GM19238 (cell line): ENCODE results near the gene LEKR1.

ENCODE experiments used
- DNase-seq: peaks from one replicate; pipeline ENCODE4 v3.0.0; 2011; ENCODE audit warnings: low spot score; ENCODE audit not compliant: insufficient read length

The LEKR1 gene

DNA sequence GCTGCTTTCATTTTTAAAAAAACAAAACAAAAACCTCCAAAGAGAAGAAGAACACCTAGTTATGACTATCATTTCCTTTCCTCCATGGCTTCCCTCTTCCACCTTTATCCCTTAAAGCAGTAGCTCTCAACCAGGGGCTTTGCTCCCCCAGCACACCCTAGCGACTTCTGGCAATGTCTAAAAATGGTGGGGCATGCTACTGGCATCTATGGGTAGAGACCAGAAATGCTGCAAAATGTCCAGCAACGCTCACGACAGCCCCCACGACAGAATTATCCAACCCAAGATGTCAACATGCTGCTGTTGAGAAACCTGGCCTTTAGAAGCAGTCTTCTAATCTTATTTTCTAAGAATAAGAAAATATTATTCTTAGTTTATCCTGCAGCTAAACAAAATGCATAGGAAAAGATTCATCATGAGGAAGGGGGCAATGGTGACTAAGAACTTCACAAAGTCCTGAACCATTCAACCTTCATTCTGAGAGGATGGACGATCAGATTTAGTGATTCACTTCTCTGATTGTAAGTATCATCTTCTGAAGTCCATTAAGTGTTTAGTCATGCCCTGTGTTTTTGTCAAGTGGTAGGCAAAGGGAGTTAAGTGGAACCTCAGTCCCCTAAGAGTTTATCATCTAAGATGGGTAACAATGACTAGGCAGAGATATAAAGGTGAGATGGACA lies 252.1 kb downstream of the LEKR1 start:
- DNase-seq: no peak

DNA sequence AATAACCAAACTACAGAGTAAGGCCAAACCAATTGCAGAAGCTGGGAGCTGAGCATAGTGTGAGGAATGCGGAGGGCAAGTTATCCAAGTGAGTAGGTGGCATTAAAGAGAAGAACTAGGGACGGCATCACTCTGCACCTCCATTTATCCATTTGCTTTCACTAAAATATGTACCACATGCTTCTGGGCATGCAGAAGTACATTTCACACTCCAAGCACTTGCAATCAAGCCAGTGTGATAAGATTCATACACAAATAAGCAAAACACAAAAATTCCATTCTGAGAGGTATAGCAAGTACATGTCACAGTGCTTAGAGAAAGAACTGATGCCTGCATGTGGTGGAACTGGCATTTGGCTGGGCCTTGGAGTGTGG lies 252.6 kb downstream of the LEKR1 start:
- no peak for DNase-seq

DNA sequence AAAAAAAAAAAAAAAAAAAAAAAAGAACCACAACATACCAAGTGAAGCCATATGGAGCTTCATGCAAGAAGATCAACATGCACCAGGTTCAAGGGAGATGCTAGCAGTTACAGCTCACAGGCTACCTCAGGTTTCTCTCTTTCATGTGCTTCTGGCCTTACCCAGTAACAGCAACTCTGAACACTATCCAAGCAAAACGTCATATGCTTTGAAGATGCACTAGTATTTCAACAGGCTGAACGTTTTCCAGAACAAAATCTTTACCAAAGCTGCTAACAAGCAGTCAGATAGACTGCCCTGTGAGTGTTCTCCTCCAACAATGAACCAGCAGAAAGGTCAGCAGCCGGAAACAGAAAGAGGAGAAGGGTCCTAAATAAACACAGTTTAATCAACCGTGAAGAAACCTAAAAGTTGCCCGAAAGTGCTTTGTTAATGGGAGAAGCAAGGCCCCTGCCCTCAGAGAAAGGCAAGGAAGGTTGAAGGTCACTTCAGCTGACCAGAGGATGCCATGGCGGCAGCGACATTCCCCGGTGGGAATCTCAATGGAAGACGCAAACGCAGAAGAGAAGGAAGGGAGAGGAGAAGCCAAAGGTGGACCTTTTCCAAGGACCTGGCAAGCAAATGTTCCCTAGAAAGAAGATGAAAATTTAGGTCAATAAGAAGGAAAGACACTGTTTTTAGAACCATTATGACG lies 253.7 kb downstream of the LEKR1 start:
- no peak for DNase-seq

DNA sequence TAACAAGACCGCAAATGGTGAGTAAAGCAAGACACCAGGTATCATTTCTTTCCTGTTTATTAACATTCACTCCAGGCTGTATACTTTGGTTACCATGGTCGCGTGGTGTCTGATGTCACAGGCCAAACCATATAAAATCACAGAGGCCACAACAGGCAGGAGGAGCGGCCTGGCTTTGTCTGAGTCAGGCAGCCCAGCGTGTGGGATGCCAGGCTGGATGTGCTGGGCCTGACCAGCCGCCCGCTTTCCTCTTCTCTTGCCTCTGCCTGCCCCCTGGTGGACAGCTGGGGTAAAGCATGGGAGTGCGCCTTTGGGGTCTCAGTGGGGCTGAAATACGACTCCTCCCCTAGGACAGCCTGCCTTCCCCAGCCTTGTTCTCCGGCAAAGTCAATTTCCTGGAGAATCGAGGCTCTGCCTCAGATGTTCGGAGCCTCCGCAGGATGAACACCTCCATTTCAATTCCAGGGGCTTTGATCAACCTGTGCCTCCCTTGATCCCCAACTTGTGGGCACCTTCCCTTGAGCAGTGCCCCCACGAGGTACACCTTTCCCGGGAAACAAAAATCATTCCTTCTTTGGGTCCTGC lies 255.6 kb downstream of the LEKR1 start:
- peak; percentile 64 for DNase-seq

DNA sequence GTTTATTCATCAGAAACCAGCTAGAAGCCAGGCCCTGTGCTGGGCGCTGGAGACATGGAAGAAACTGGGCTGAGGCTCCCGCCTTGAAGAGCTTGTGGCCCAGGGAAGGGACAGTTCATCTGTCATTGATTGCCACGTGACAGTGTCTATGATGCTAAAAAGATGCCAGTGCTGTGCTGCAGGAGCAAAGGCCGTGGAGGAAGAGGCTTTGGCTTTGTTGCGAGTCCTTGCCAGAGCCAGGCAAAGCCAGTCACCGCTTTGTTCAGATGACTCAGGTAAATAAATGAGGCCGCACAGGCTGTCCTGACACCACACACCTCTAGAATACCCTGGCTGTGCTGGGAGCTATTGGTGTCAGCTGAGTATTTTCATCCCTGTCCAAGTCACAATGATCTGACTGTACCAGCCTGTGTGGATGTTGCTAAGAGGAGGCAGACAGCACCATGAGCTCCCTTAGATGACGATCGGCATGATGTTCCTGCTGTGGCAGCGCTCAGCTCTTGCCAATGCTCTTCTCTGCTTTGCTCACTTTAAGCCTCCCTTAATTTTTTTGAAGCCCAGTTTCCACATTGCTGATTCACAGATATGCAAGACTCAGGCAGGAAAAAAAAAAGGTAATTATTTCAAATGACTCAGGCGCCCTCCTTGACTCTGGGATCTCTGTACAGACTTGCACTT lies 256.3 kb downstream of the LEKR1 start:
- DNase-seq: no peak

DNA sequence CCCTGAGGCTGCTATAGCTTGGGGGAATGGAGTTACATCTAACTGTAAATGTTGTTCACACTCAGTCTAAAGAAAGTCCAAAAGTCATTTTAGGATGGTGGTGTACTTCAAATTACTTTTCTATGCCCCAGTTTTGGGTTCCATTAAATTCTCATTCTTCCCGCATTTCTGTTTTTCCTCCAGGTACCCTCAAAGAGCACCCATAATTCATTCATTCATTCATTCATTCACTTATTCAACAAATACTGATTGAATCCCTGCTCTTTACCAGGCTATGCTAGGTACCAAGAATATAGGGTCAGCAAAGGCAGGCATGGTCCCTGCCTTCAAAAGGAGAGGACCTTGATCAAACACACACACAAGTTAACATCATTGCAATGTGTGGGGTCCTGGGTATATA lies 257.7 kb downstream of the LEKR1 start:
- no peak for DNase-seq

DNA sequence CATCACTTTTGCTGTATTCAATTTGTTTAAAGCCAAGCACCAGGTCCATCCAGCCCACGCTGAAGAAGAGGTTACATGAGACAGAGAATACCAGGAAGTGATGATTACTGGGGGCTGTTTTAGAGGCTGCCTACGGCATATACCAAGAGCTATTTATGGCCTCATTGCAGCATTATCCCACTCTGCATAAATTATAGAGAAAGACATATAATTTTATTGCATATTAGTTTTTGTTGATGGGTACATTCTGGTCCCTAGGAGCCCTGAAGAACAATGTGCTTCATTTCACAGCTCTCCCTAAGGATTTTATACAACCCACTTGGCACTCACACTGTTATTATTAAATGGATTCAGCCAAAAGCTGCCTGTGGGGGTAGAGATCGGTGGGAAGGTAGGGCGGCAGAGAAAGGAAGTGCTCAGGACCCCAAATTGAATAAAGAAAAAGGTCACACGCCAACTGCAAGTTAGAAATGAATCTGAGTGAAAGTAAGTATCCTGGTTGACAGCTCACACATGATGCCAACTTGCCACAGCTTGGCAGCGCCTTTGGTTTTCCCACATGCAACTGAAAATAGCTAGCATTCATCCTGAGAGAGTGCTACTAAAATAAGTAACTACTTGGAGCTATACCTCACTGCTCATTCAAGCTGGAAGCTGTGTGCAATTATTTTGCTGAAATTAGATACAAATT lies 260.1 kb downstream of the LEKR1 start:
- DNase-seq: no peak

DNA sequence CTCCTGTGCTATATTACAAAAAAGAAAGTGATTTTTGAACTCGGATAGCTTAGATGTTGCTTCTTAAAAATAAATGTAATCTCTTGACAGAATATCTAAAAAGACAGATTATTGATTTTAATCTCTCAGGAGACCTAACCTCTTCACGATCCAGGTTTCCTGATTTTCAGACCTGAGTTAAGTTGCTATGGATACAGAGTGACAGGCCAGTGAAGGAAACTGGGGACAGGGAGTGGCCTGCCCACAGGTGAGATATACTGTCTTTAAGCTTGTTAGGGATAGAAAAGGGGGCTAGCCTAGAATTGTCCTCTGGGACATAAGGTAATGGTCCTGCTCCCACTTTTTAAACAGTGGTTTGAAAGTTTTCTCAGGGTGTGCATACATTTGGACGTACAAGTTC lies 260.6 kb downstream of the LEKR1 start:
- DNase-seq: no peak

DNA sequence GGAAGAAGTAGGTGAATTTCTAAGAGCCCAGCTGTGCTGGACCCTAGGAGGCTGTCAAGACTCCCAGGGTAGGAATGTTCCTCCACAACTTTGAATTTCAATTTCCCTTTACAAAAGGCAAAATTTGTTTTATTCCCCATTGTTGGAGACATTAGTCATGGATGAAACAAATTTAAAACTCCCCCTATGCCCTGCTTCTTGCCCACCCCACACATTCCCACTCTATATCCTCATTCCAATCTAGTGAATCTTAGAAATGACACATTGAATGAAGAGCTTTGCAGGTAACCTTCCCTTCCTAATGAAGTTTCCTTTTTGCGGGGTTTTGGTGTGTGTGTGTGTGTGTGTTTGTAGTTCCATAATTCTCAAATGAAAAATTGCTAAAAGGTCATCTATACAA lies 261.2 kb downstream of the LEKR1 start:
- no peak for DNase-seq

DNA sequence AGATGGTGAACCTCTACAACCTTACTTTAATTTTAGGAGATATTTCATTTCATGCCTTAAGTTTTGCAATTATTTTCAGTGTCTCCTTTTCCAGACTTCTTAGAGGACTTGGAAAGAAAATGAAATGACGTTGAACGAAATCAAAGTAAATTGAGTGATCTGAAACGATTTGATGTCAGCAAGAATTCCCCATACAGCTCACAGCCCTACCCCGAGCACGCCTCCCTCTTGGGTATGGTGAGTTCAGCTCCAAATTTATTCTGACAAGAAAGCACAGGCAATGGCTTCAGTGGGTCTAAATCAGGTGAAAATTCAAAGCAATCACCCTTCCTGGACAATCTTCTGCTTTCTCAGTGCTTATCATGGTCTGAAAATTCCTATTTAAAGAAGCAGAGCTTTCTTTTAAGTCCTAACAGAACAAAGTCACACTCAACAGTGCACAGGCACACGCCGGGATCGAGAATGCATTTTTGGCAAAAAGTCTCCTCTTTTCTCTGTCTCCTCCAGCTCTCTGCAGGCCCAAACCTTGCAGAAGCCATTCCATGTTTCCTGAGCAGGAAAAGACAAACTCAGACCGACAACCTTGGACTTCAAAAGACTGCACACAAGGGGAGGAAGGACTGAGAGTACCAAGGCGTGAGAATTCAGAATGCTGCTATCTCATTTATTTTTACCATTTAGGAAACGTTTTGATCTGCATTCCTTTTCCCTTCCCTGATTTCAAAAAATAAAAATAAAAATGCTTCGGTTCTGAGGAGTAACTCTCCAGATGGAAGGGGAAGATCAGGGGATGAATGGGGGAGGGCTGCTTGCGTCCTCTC lies 261.8 kb downstream of the LEKR1 start:
- no peak for DNase-seq

DNA sequence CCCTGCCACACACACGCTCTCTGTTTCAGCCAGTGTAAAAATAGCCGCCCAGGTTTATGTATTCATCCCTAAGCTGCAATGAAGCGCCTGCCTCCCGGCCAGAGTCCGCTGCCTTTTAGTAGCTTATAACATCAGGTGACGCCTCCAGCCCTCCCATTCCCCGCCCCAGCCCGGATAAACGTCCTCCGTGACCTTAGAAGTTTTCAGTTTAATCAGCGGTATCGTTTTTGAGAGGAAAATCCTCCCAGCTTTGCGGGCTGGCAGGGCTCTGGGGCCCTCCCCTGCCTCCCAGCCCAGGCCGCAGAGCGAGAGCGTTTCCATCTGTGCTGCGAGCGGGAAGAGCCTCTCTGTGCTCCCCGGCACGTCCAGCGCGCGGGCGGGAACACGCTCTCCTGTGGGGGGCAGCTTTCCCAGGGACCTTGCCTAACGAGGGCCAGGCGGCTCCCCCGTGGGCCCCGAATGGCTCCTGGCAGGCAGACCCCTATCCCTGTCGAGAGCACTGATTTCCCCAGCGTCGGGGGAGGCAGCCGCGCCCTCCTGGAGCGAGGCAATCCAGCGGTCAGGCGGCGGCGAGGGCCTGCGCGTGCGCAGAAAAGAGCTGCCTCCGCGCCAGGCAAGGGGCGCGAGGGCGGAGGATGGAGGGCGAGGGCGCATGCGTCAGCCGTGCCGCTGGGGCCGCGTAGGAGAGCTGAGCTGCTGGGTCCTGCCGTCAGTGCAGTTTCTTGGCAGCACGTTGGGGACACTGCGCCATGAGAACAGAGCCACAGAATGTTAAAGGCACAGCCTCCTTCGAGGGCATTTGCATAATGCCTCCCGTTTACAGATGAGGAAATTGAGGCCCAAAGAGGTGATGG lies 262.7 kb downstream of the LEKR1 start:
- peak; percentile 89 for DNase-seq

DNA sequence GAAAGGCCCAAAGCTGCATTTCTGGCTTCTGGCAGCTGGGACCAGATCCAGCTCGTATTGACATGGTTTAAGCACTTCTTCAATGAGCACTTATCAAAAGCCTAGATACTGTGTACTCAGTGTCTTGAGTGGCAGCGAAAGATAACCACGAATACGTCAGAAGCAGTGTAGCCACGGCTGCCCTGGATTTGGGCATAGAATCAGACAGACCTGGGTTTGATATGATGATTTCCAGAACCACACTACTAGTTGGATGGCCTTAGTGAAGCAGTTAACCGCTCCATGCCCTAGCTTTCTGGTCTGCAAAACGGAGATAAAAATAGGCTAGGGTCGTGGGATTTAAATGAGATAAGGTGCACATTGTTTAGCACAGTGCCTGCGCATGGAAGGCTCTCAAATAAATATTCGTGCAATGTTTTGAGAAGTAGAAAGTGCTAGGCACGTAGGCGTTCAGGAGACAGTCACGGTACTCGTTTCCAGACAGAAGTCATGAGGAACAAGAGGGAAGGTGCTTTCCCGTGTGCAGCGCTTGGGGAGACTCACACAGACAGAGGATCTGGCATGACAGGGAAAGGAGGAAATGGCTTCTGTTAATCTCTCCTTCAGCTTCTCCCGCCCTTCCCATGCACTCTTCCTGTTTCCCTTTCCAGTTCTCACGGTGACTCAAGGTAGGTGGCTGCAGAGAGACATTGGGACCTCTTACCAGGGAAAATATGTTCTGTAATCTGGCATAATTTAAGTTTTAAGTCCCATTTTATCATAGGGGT lies 263.5 kb downstream of the LEKR1 start:
- DNase-seq: no peak

DNA sequence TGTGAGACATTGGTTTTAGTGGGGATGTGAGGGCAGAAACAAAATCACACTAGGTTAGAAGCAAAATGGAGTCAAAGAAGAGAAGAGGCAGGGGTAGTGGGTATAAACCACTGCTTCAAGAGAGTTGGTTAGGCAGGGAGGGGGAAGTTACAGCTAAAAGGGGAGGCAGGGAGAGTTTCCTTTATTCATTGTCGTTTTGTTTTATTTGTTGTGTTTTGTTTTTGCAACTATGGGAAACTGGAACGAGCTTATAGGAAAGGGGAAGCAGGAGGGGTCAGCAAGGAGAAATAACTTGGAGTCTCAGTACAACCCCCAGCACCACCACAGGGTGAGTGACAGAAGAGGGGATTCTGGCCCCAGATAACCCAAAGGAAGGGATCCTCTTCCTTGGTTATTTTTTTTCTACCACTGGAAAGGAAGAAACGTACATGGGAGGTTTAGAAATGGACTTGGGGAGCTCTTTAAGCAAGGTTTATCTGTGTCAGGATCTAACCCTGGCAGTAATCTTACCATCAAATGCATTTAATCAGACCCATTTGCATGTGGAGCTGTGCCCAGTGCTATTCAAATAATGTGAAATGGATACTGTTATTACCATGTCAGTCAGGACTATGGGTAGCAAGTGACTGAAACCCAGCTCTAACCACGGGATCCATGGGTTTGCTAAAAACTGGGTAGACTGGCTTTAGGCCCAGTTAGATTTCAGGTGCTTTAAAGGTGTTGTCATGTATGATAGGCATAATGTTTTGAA lies 265.1 kb downstream of the LEKR1 start:
- no peak for DNase-seq

DNA sequence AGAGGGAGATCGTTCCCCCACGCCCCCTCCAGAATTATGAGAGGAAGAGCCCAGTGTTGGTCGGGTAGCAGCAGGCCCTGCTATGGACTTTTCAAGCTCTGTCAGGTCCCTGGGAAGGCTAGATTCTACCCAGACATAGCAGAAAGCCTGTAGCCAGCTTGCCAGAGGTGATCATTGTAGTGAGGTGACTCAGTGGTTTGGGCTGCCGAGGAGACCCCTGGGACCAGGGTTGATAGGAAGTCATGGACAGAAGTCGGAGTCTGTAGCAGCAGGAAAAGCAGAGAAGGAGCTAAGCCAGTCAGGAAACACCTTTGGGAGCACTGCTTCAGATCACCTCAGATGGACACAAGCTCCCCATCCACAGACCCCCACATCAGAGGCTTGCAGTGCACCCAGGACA lies 266.1 kb downstream of the LEKR1 start:
- DNase-seq: no peak

DNA sequence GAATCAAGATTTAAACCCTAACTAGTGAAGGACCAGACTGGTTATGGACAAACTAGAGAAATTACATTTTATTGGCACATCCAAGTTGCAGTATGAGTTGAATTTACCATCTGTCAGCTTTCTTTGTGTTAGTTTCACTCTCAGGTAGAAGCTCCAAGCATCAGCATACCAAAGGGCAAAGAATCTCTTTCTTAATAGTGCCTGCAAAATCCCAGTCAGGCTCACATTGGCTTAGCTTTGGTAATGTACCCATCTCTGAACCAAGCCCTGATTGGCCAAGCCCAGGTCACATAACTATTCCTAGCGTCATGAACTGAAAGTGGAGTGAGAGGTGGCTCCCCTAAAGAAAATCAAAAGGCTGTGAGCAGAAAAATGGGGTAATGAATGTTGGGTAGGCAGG lies 266.9 kb downstream of the LEKR1 start:
- no peak for DNase-seq

DNA sequence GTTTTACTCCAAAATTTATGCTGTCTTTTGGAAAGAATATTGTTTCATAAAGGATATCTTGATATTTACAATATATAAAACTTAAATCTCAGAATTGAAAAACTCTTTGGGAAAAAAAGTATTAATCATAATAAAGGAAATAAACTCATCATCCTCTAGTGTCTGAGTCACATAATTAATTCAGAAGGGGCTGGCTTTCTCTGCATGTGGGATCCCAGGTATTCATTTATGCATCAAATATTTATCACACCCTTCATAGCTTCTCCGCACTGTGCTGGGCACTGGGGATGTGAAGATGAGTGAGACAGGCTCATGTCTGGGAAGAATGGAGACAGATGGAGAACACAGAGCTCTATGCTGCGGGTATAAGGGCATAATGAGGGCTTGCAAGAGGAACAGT lies 268.1 kb downstream of the LEKR1 start:
- no peak for DNase-seq

DNA sequence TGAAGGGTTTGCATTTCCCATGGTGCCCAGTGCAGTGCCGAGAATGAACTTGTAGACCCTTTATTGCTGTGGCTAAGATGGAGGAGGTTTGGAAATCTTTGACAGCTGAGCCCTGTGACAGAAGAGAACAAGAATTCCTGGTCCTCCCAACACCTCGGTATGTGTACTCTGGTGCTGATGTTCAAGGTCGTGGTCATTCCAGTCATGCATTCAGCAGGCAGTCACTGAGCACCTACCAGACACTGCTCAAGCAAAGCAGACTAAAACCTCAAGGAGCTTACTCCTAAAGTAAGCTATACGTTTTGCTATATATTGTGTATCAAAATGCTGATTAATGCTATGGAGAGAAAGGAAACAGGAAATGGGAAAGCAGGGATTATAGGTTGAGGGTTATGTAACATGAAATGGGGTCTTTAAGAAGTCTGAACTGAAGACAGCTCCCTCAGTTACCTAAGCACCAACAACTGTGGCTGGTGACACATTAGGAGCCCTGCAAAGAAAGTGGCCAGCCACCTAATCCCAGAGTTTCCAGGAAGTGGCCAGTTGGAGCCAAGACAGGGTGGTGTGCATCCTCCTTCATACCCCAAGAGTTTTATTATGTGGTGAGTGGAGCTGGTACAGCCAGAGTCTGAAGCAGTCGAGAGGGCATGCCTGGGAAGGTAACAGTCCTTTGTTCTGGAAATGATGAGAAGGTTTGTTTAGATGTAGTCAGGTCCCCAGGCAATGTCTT lies 268.8 kb downstream of the LEKR1 start:
- DNase-seq: no peak
